SK-N-SH treated with all-trans-retinoic acid at 6 μM for 48 hours (cell line): Measurements from ENCODE around the gene ERC1.

Experiments used
- ATAC-seq: fragments of 200-7000 bp; cut with Tn5 transposase; 3 replicates; pipeline ENCODE4 v1.9.1; 2020; ENCODE audit warnings: mild to moderate bottlenecking, moderate library complexity
- ARNTL ChIP-seq: fragments of 450-650 bp; formaldehyde crosslinking; IDR thresholded peaks from 2 replicates; pipeline ENCODE4 v1.5.0; 2020; ENCODE audit warnings: low read depth, mild to moderate bottlenecking, moderate library complexity, borderline replicate concordance
- BACH2 ChIP-seq: fragments of 250-450 bp; sonication (Bioruptor Pico); IDR thresholded peaks from 2 replicates; pipeline ENCODE4 v1.9.0; 2021; ENCODE audit warnings: mild to moderate bottlenecking, borderline replicate concordance
- CSDC2 ChIP-seq: fragments of 250-450 bp; sonication (Bioruptor Pico); IDR thresholded peaks from 2 replicates; pipeline ENCODE4 v1.5.0; 2020; ENCODE audit warnings: mild to moderate bottlenecking, moderate library complexity
- CSRNP3 ChIP-seq: fragments of 250-450 bp; sonication (Bioruptor Pico); IDR thresholded peaks from 2 replicates; pipeline ENCODE4 v1.5.1; 2021; ENCODE audit warnings: mild to moderate bottlenecking, moderate library complexity
- ESRRG ChIP-seq: fragments of 250-450 bp; sonication (Bioruptor Pico); IDR thresholded peaks from 2 replicates; pipeline ENCODE4 v1.6.1; 2021; ENCODE audit warnings: mild to moderate bottlenecking
- GLIS3 ChIP-seq: fragments of 250-450 bp; sonication (Bioruptor Pico); IDR thresholded peaks from 2 replicates; pipeline ENCODE4 v1.5.0; 2020; ENCODE audit warnings: mild to moderate bottlenecking, moderate library complexity
- ISL1 ChIP-seq: fragments of 250-450 bp; sonication (Bioruptor Pico); IDR thresholded peaks from 2 replicates; pipeline ENCODE4 v2.1.2; 2022; ENCODE audit warnings: mild to moderate bottlenecking, moderate library complexity
- OSR1 ChIP-seq: fragments of 250-450 bp; sonication (Bioruptor Pico); IDR thresholded peaks from 2 replicates; pipeline ENCODE4 v1.8.0; 2022; ENCODE audit warnings: moderate library complexity, mild to moderate bottlenecking, inconsistent platforms
- POU6F1 ChIP-seq: fragments of 250-450 bp; sonication (Bioruptor Pico); IDR thresholded peaks from 2 replicates; pipeline ENCODE4 v1.8.0; 2021; ENCODE audit warnings: low read depth, mild to moderate bottlenecking, moderate library complexity, borderline replicate concordance
- PPARA ChIP-seq: fragments of 250-450 bp; sonication (Bioruptor Pico); IDR thresholded peaks from 2 replicates; pipeline ENCODE4 v1.5.0; 2020; ENCODE audit warnings: mild to moderate bottlenecking, borderline replicate concordance
- RARB ChIP-seq: fragments of 250-450 bp; sonication (Bioruptor Pico); IDR thresholded peaks from 2 replicates; pipeline ENCODE4 v1.8.0; 2021; ENCODE audit warnings: mild to moderate bottlenecking, moderate library complexity
- SNAI2 ChIP-seq: fragments of 250-450 bp; sonication (Bioruptor Pico); IDR thresholded peaks from 2 replicates; pipeline ENCODE4 v1.5.0; 2020; ENCODE audit warnings: mild to moderate bottlenecking, moderate library complexity
- TCF4 ChIP-seq: fragments of 250-450 bp; sonication (Bioruptor Pico); IDR thresholded peaks from 2 replicates; pipeline ENCODE4 v1.8.0; 2021; ENCODE audit warnings: mild to moderate bottlenecking, moderate library complexity, borderline replicate concordance
- TOX ChIP-seq: fragments of 250-450 bp; sonication (Bioruptor Pico); IDR thresholded peaks from 2 replicates; pipeline ENCODE4 v1.8.0; 2021; ENCODE audit warnings: mild to moderate bottlenecking, moderate library complexity, borderline replicate concordance
- ZC3H10 ChIP-seq: fragments of 250-450 bp; sonication (Bioruptor Pico); IDR thresholded peaks from 2 replicates; pipeline ENCODE4 v1.5.1; 2021; ENCODE audit warnings: mild to moderate bottlenecking, moderate library complexity
- ZFP3 ChIP-seq: fragments of 250-450 bp; sonication (Bioruptor Pico); IDR thresholded peaks from 2 replicates; pipeline ENCODE4 v1.5.0; 2020; ENCODE audit warnings: mild to moderate bottlenecking, moderate library complexity
- ZNF565 ChIP-seq: fragments of 450-650 bp; formaldehyde crosslinking; conservative IDR thresholded peaks from 2 replicates; pipeline ENCODE4 v1.5.0; 2020; ENCODE audit warnings: low read depth, mild to moderate bottlenecking, moderate library complexity
- ZNF70 ChIP-seq: fragments of 450-650 bp; formaldehyde crosslinking; IDR thresholded peaks from 2 replicates; pipeline ENCODE4 v1.5.0; 2020; ENCODE audit warnings: mild to moderate bottlenecking, moderate library complexity
- ZNF8 ChIP-seq: fragments of 450-650 bp; formaldehyde crosslinking; IDR thresholded peaks from 2 replicates; pipeline ENCODE4 v1.5.0; 2020; ENCODE audit warnings: mild to moderate bottlenecking, moderate library complexity
- TF ChIP-seq, protein P1 (sequence below): fragments of 250-450 bp; sonication (Bioruptor Pico); IDR thresholded peaks from 2 replicates; pipeline ENCODE4 v1.8.0; 2020; ENCODE audit warnings: mild to moderate bottlenecking, moderate library complexity, borderline replicate concordance
- TF ChIP-seq, protein P2 (sequence below): fragments of 250-450 bp; sonication (Bioruptor Pico); IDR thresholded peaks from 2 replicates; pipeline ENCODE4 v1.5.0; 2020; ENCODE audit warnings: mild to moderate bottlenecking, moderate library complexity
- TF ChIP-seq, protein P3 (sequence below): fragments of 250-450 bp; sonication (Bioruptor Pico); IDR thresholded peaks from 2 replicates; pipeline ENCODE4 v1.5.1; 2020; ENCODE audit warnings: low read depth, mild to moderate bottlenecking, moderate library complexity

ERC1 gene

GRCh38 chr12:1256285-1256684, 265.3 kb downstream of the ERC1 start:
- no peak for ATAC-seq
- no peak for TF ChIP-seq CSRNP3 (CRISPR knock-in tag)
- no peak for TF ChIP-seq PPARA (CRISPR knock-in tag)
- TF ChIP-seq GLIS3, result no peak
- no peak for TF ChIP-seq SNAI2 (CRISPR knock-in tag)
- TF ChIP-seq ARNTL (CRISPR knock-in tag), result no peak
- no peak for TF ChIP-seq CSDC2 (CRISPR knock-in tag)
- TF ChIP-seq TCF4 (CRISPR knock-in tag), result no peak
- no peak for TF ChIP-seq BACH2 (CRISPR knock-in tag)
- no peak for TF ChIP-seq ZNF565 (CRISPR knock-in tag)
- TF ChIP-seq, all 23 proteins: peak for 0

GRCh38 chr12:1256991-1257390, 266.0 kb downstream of the ERC1 start:
- TF ChIP-seq TOX (no peak), ZC3H10 (CRISPR knock-in tag) (no peak), ZNF8 (CRISPR knock-in tag) (no peak), CSDC2 (CRISPR knock-in tag) (no peak), ISL1 (CRISPR knock-in tag) (no peak), ESRRG (CRISPR knock-in tag) (no peak), RARB (no peak), BACH2 (CRISPR knock-in tag) (no peak), CSRNP3 (CRISPR knock-in tag) (no peak), ZFP3 (CRISPR knock-in tag) (no peak), TCF4 (CRISPR knock-in tag) (no peak), GLIS3 (no peak), POU6F1 (no peak), SNAI2 (CRISPR knock-in tag) (no peak)
- TF ChIP-seq, protein P1, sequence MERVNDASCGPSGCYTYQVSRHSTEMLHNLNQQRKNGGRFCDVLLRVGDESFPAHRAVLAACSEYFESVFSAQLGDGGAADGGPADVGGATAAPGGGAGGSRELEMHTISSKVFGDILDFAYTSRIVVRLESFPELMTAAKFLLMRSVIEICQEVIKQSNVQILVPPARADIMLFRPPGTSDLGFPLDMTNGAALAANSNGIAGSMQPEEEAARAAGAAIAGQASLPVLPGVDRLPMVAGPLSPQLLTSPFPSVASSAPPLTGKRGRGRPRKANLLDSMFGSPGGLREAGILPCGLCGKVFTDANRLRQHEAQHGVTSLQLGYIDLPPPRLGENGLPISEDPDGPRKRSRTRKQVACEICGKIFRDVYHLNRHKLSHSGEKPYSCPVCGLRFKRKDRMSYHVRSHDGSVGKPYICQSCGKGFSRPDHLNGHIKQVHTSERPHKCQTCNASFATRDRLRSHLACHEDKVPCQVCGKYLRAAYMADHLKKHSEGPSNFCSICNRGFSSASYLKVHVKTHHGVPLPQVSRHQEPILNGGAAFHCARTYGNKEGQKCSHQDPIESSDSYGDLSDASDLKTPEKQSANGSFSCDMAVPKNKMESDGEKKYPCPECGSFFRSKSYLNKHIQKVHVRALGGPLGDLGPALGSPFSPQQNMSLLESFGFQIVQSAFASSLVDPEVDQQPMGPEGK (CRISPR knock-in tag), result no peak
- TF ChIP-seq, protein P2, sequence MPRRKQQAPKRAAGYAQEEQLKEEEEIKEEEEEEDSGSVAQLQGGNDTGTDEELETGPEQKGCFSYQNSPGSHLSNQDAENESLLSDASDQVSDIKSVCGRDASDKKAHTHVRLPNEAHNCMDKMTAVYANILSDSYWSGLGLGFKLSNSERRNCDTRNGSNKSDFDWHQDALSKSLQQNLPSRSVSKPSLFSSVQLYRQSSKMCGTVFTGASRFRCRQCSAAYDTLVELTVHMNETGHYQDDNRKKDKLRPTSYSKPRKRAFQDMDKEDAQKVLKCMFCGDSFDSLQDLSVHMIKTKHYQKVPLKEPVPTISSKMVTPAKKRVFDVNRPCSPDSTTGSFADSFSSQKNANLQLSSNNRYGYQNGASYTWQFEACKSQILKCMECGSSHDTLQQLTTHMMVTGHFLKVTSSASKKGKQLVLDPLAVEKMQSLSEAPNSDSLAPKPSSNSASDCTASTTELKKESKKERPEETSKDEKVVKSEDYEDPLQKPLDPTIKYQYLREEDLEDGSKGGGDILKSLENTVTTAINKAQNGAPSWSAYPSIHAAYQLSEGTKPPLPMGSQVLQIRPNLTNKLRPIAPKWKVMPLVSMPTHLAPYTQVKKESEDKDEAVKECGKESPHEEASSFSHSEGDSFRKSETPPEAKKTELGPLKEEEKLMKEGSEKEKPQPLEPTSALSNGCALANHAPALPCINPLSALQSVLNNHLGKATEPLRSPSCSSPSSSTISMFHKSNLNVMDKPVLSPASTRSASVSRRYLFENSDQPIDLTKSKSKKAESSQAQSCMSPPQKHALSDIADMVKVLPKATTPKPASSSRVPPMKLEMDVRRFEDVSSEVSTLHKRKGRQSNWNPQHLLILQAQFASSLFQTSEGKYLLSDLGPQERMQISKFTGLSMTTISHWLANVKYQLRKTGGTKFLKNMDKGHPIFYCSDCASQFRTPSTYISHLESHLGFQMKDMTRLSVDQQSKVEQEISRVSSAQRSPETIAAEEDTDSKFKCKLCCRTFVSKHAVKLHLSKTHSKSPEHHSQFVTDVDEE (CRISPR knock-in tag), result no peak
- TF ChIP-seq, protein P3, sequence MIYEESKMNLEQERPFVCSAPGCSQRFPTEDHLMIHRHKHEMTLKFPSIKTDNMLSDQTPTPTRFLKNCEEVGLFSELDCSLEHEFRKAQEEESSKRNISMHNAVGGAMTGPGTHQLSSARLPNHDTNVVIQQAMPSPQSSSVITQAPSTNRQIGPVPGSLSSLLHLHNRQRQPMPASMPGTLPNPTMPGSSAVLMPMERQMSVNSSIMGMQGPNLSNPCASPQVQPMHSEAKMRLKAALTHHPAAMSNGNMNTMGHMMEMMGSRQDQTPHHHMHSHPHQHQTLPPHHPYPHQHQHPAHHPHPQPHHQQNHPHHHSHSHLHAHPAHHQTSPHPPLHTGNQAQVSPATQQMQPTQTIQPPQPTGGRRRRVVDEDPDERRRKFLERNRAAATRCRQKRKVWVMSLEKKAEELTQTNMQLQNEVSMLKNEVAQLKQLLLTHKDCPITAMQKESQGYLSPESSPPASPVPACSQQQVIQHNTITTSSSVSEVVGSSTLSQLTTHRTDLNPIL (CRISPR knock-in tag), result no peak
- ATAC-seq, result no peak

DNA sequence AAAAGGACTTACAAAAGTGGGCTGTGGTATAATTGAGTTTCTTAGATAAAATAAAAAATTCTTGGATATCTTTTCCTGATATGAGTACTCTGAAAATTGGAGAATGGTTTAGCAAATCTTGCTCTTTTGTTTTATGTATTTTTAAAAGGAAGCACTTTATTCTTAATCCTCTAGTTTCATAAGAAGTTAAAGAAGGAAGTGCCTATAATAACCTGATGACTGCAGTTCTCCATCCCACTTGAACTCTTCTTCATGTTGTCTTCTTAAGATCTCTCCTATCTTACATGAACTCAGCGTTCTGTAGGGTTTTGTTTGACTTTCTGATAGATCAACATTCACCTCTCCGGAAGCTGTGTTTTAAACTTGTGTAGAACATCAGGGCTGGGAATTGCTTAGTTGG, 271.0 kb downstream of the ERC1 start:
- no peak for ATAC-seq
- no peak for TF ChIP-seq GLIS3
- no peak for TF ChIP-seq BACH2 (CRISPR knock-in tag)
- no peak for TF ChIP-seq TOX
- no peak for TF ChIP-seq PPARA (CRISPR knock-in tag)
- no peak for TF ChIP-seq ZNF8 (CRISPR knock-in tag)
- TF ChIP-seq CSRNP3 (CRISPR knock-in tag), result no peak
- no peak for TF ChIP-seq OSR1 (CRISPR knock-in tag)
- TF ChIP-seq TCF4 (CRISPR knock-in tag), result no peak
- TF ChIP-seq ZFP3 (CRISPR knock-in tag), result no peak
- no peak for TF ChIP-seq ESRRG (CRISPR knock-in tag)
- TF ChIP-seq SNAI2 (CRISPR knock-in tag), result no peak
- TF ChIP-seq ISL1 (CRISPR knock-in tag), result no peak
- TF ChIP-seq RARB, result no peak
- no peak for TF ChIP-seq ZC3H10 (CRISPR knock-in tag)
- no peak for TF ChIP-seq ZNF565 (CRISPR knock-in tag)
- no peak for TF ChIP-seq ZNF70 (CRISPR knock-in tag)
